OCI-LY3 (cell line): ENCODE measurements around the gene ZNF366.

Experiments used
- H2AFZ ChIP-seq: fragments of 200-600, 300-600 bp; shearing (Covaris generic); 2 replicates; pipeline ENCODE4 v1.6.0; 2014; ENCODE audit warnings: antibody characterized with exemption, low read depth, low read length
- H3K27ac ChIP-seq: fragments of 200-600, 300-600 bp; sonication (generic); 2 replicates; pipeline ENCODE4 v1.5.1; 2014; ENCODE audit warnings: mild to moderate bottlenecking, low read length, moderate library complexity, mixed read lengths
- H3K27me3 ChIP-seq: fragments of 200-600, 300-600 bp; sonication (generic); 2 replicates; pipeline ENCODE4 v1.6.1; 2014; ENCODE audit warnings: low read depth, low read length, mixed read lengths
- H3K36me3 ChIP-seq: fragments of 200-600, 300-600 bp; sonication (generic); replicated peaks from 2 replicates; pipeline ENCODE3; 2014; ENCODE audit warnings: low read depth, low read length, mixed read lengths
- H3K4me1 ChIP-seq: fragments of 300-600, 200-600 bp; sonication (generic); 2 replicates; pipeline ENCODE4 v1.6.1; 2014; ENCODE audit warnings: low read length, mixed read lengths
- H3K4me2 ChIP-seq: fragments of 200-600, 300-600 bp; sonication (generic); 2 replicates; pipeline ENCODE4 v1.6.1; 2014; ENCODE audit warnings: low read length, mixed read lengths
- H3K4me3 ChIP-seq: fragments of 300-600, 200-600 bp; sonication (generic); 2 replicates; pipeline ENCODE4 v1.5.1; 2014; ENCODE audit warnings: antibody characterized with exemption, mild to moderate bottlenecking, low read length, moderate library complexity
- H3K79me2 ChIP-seq: fragments of 300-600, 200-600 bp; shearing (Covaris generic); 2 replicates; pipeline ENCODE4 v1.6.1; 2014; ENCODE audit warnings: mild to moderate bottlenecking, low read length, mixed read lengths
- H3K9ac ChIP-seq: fragments of 300-600, 200-600 bp; shearing (Covaris generic); 2 replicates; pipeline ENCODE4 v1.6.0; 2014; ENCODE audit warnings: mild to moderate bottlenecking, low read length, moderate library complexity
- H3K9me3 ChIP-seq: fragments of 200-600, 300-600 bp; shearing (Covaris generic); 2 replicates; pipeline ENCODE4 v1.6.1; 2014; ENCODE audit warnings: low read length, mixed read lengths; ENCODE audit not compliant: insufficient read depth
- H4K20me1 ChIP-seq: fragments of 200-600, 300-600 bp; sonication (generic); 2 replicates; pipeline ENCODE4 v1.6.1; 2016; ENCODE audit warnings: low read length, mixed read lengths; ENCODE audit not compliant: insufficient read depth
- CTCF ChIP-seq: fragments of 200-600, 300-600 bp; sonication (generic); IDR thresholded peaks from 2 replicates; pipeline ENCODE4 v1.5.1; 2014; ENCODE audit warnings: antibody characterized with exemption, low read length, low read depth
- EZH2phosphoT487 ChIP-seq: fragments of 200-600 bp; shearing (Covaris generic); IDR thresholded peaks from 2 replicates; pipeline ENCODE4 v1.6.1; 2018; ENCODE audit warnings: antibody characterized with exemption, mixed run types, low read depth

Gene ZNF366

GRCh38 chr5:72400950-72401349, 106.3 kb downstream of the ZNF366 start:
- no peak overlapping the region for H3K4me2 ChIP-seq
- H3K9me3 ChIP-seq = peaks cover 12% of the 10 kb centered on the region; the same call in 1 of the 2 replicates
- no peak overlapping the region for H3K4me3 ChIP-seq
- H4K20me1 ChIP-seq = no peaks in the 10 kb centered on the region
- H3K27me3 ChIP-seq = no peaks in the 10 kb centered on the region
- H3K36me3 ChIP-seq = peaks cover 9% of the 10 kb centered on the region
- no peak for TF ChIP-seq EZH2phosphoT487
- no peak for TF ChIP-seq CTCF
- no peak overlapping the region for H3K9ac ChIP-seq
- H2AFZ ChIP-seq = no peak overlapping the region
- no peaks in the 10 kb centered on the region for H3K79me2 ChIP-seq
- H3K4me1 ChIP-seq = peaks cover 15% of the 10 kb centered on the region
- H3K27ac ChIP-seq = no peak overlapping the region

GRCh38 chr5:72397836-72398235, 109.4 kb downstream of the ZNF366 start:
- Histone ChIP-seq H3K9me3 (peaks cover 12% of the 10 kb centered on the region; the same call in 1 of the 2 replicates), H3K79me2 (no peaks in the 10 kb centered on the region), H3K36me3 (peaks cover 9% of the 10 kb centered on the region), H3K9ac (no peak overlapping the region), H3K4me1 (peaks cover 15% of the 10 kb centered on the region), H2AFZ (no peak overlapping the region), H4K20me1 (no peaks in the 10 kb centered on the region), H3K4me3 (no peak overlapping the region), H3K27me3 (0 out of 2 replicates have a peak, but pooled peaks cover 6% of the 10 kb centered on the region), H3K27ac (no peak overlapping the region), H3K4me2 (no peak overlapping the region)
- TF ChIP-seq CTCF (no peak), EZH2phosphoT487 (no peak)

DNA sequence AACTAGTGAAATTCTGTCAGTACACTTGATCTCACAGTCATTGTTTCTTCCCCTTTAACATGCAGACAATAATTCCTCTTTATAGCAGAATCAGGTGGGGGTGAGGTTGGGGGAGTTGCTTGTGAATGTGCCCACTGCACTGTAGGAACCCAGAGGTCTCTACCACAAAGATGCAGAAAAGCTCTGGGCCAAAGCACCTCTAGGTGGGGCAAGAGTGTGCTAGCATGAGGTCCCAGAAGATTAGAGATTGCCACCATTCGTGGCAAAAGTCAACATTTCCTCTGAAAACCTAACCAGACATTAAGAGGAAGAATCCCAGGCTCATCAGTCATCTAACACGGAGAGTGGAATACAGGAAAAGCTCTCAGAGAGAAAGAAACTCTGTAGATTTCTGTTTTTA, 112.5 kb downstream of the ZNF366 start:
- Histone ChIP-seq H3K4me2 (0 out of 2 replicates have a peak overlapping the region, but pooled peaks have one; percentile 15), H3K36me3 (peaks cover 4% of the 10 kb centered on the region), H3K27ac (no peak overlapping the region), H3K27me3 (0 out of 2 replicates have a peak, but pooled peaks cover 6% of the 10 kb centered on the region), H3K4me1 (peaks cover 14% of the 10 kb centered on the region), H4K20me1 (no peaks in the 10 kb centered on the region), H2AFZ (no peak overlapping the region), H3K9me3 (no peaks in the 10 kb centered on the region), H3K79me2 (no peaks in the 10 kb centered on the region), H3K4me3 (no peak overlapping the region), H3K9ac (no peak overlapping the region)
- TF ChIP-seq EZH2phosphoT487 (no peak), CTCF (peak; percentile 62)

DNA sequence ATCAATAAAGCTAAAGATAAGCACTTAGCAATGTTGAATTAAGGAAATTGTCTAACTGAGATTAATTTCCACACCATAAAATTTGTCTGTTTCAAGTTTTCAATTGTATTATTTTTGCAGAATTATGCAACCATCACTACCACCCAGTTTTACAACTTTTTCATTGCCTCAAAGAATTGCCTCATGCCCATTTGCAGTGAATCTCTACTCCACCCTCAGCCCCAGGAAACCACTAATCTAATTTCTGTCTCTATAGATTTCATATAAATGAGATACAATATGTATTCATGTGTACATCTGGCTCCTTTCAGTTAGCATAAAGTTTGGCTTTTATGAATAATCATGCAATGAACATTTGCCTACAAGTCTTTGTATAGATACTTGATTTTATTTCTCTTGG, 114.2 kb downstream of the ZNF366 start:
- H3K4me2 ChIP-seq = no peak overlapping the region
- TF ChIP-seq EZH2phosphoT487 = no peak
- no peak for TF ChIP-seq CTCF

More for the DNA sequence above, 114.2 kb downstream of the ZNF366 start:
- Histone ChIP-seq H3K9me3 (no peaks in the 10 kb centered on the region), H3K79me2 (no peaks in the 10 kb centered on the region), H2AFZ (no peak overlapping the region), H3K36me3 (no peaks in the 10 kb centered on the region), H3K9ac (no peak overlapping the region), H3K27ac (no peak overlapping the region), H4K20me1 (no peaks in the 10 kb centered on the region), H3K4me1 (no peaks in the 10 kb centered on the region), H3K4me3 (no peak overlapping the region), H3K27me3 (0 out of 2 replicates have a peak, but pooled peaks cover 6% of the 10 kb centered on the region)
